Measurements from ENCODE around the gene NGFR. TPM values are rescaled to one million over a fixed set of nuclear protein-coding genes. Genes with fewer than 3 reads are reported as not detected.

NGFR gene
- total and polyA plus RNA-seq, 9 donors = 0.35 to 13.2 (median 3.4) TPM

DNA sequence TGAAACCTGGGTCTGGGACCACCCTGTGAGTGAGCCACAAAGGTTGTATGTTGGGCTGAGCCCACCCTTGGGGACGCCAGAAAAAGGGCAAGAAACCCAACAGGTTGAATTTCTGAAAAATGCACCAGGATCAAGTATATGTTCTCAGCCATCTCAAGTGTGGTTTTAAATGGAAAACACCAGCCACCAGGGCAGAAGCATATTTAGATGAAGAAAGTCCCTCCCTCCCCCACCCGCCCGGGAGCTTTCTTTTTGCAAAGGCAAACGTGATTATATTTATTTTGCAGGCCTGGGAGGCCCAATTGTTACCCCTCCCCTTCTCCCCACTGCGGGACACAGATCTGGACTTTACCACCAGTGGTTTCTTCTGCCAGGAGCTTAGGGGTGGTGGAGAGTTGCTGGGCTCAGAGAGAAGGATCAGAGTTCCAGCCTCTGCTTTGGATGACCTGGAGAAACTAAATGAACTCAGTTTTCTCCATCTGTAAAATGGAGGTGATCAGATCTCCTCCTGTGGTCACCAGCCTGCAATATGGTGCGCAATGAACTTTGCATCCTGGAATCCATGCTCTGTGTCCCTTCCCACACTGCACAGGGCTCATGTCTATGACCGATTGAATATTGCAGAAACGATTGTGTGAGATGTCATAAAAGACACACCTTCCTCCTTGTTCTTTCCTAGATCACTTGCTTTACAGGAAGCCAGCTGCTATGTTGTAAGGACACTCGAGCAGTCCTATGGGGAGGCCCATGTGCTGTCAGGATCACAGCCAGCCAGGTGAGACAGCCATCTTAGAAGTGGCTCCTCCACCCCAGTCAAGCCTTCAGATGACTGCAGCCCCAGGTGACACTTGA, 21.0 kb upstream of the NGFR start:
- Histone ChIP-seq H3K4me1 (ENCODE audit: insufficient read depth) (peaks cover 2% of the 10 kb centered on the region), H3K9me3 (no peaks in the 10 kb centered on the region), H3K27me3 (no peaks in the 10 kb centered on the region), H3K4me3 (no peak overlapping the region), H3K36me3 (no peaks in the 10 kb centered on the region), H3K27ac (no peak overlapping the region)
- WGBS, 3 donors = 66 to 80% (median 77%) methylated on average over 9 of the region's 9 CpGs
- TF ChIP-seq EP300 (IDR thresholded peaks at IDR 0.05) (no peak), POLR2A (IDR thresholded peaks at IDR 0.05) (no peak)
- TF ChIP-seq, protein P1, sequence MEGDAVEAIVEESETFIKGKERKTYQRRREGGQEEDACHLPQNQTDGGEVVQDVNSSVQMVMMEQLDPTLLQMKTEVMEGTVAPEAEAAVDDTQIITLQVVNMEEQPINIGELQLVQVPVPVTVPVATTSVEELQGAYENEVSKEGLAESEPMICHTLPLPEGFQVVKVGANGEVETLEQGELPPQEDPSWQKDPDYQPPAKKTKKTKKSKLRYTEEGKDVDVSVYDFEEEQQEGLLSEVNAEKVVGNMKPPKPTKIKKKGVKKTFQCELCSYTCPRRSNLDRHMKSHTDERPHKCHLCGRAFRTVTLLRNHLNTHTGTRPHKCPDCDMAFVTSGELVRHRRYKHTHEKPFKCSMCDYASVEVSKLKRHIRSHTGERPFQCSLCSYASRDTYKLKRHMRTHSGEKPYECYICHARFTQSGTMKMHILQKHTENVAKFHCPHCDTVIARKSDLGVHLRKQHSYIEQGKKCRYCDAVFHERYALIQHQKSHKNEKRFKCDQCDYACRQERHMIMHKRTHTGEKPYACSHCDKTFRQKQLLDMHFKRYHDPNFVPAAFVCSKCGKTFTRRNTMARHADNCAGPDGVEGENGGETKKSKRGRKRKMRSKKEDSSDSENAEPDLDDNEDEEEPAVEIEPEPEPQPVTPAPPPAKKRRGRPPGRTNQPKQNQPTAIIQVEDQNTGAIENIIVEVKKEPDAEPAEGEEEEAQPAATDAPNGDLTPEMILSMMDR (IDR thresholded peaks at IDR 0.05) = no peak
- DNase-seq = no peak
- intact Hi-C loops (cut with DNase I) = no loop called here

DNA sequence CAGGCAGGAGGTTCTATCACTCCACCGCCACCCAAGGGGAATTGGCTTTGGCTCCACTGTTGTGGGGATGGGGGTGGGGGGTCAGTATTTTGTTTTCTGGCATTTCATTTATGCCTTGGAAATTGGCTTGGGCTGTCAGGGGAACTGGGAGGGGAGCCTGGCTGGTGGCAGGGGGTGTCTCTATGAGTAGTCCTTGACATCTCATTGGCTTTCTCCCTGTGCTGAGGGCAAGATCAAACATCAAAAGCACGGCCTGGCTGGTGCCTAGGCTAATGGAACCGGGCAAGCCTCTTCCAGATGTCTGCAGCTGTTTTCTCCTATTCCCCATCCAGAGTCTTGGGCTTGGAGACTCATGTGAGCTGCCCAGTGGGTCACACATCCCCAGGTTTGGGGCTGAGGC, 17.4 kb upstream of the NGFR start:
- TF ChIP-seq EP300 (IDR thresholded peaks at IDR 0.05) (no peak), POLR2A (IDR thresholded peaks at IDR 0.05) (no peak)
- TF ChIP-seq, protein P1 (IDR thresholded peaks at IDR 0.05) = no peak
- no peak overlapping the region for H3K27ac ChIP-seq
- H3K36me3 ChIP-seq = no peaks in the 10 kb centered on the region
- intact Hi-C loops (cut with DNase I) = no loop called here
- H3K27me3 ChIP-seq = no peaks in the 10 kb centered on the region
- DNase-seq = no peak
- no peaks in the 10 kb centered on the region for H3K9me3 ChIP-seq
- WGBS, 3 donors = 8 to 35% (median 24%) methylated on average over 3 of the region's 3 CpGs
- no peaks in the 10 kb centered on the region for H3K4me1 ChIP-seq (ENCODE audit: insufficient read depth)
- H3K4me3 ChIP-seq = no peak overlapping the region

DNA sequence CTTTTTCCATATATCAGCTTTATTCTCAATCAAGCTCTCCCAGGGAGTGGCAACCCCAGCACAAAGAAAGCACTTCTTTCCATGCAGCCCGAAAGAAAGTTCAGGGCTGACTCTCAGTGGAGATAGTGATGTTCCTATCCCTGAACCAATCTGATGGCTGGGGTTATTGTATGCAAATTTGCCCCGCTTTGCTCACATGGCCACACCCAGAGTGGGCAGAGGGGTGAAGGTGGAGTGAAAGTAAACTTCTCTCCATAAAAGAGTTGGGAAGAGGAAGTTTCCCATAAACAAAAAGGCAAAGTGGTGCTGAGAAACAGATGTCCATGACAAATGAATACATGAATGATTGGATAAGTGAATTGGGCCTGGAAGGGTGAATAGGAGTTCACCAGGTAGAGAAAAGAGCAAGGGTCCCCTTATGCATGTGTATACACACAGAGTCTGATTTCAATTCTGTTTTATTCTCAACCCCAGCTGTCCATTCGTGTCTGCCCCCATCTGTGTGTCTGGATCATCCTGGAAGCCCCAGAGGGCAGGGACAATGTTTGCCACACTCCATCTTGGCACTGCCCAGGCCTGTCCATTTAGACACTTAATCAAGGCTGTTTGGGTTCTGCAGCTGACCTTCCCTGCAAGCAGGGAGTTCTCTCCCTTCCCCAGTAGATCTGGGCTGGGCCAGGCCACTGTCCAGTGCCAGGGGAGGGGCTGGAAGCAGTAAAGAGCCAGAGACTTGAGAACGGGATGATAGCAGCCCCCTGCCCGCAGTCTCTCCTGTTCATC, 14.1 kb upstream of the NGFR start:
- no peaks in the 10 kb centered on the region for H3K36me3 ChIP-seq
- TF ChIP-seq, protein P1 (IDR thresholded peaks at IDR 0.05) = no peak
- TF ChIP-seq POLR2A (IDR thresholded peaks at IDR 0.05) (no peak), EP300 (IDR thresholded peaks at IDR 0.05) (no peak)
- intact Hi-C loops (cut with DNase I) = no loop called here
- H3K4me1 ChIP-seq (ENCODE audit: insufficient read depth) = no peaks in the 10 kb centered on the region
- no peaks in the 10 kb centered on the region for H3K27me3 ChIP-seq
- DNase-seq = no peak
- H3K9me3 ChIP-seq = no peaks in the 10 kb centered on the region
- 65 to 71% (median 69%) methylated on average over 5 of the region's 5 CpGs for WGBS, 3 donors
- no peak overlapping the region for H3K27ac ChIP-seq
- no peak overlapping the region for H3K4me3 ChIP-seq

DNA sequence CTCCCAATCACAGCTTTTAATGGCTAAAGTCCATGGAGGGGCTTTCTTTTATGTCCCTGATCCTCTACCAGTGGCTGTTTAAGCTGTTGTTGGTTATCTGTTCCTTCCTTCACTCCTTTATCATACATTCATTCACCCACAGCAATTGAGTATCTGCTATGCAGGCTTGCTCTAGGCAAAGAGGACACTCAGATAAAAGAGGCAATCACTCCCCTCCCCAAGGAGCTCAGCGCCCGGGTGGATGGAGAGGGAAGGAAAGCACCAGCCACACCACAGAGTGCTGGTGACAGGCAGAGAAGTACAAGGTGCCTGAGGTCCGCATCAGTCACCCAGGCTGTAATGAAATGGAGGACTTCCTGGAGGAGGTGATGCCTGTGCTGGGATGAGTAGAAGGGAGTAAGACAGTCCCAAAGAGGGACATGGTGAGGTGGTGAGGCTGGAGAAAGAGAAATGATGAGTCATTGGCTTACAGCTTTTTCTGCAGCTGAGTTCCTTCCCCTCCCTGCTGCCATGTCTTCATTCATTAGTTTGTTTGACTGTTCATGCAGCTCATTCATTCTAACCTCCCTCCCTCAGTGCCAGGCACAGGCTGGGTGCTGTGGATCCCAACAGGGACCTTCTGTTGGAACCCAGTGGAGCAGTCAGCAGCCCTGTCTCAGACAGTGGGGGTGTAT, 12.8 kb upstream of the NGFR start:
- WGBS, 3 donors = 74 to 81% (median 76%) methylated on average over 3 of the region's 3 CpGs
- TF ChIP-seq POLR2A (IDR thresholded peaks at IDR 0.05) (no peak), EP300 (IDR thresholded peaks at IDR 0.05) (no peak)
- TF ChIP-seq, protein P1 (IDR thresholded peaks at IDR 0.05) = no peak
- Histone ChIP-seq H3K36me3 (no peaks in the 10 kb centered on the region), H3K4me1 (ENCODE audit: insufficient read depth) (no peaks in the 10 kb centered on the region), H3K9me3 (no peaks in the 10 kb centered on the region), H3K27ac (no peak overlapping the region), H3K4me3 (no peak overlapping the region), H3K27me3 (no peaks in the 10 kb centered on the region)
- intact Hi-C loops (cut with DNase I) = no loop called here
- no peak for DNase-seq

Data from ovary (tissue), 9 donors.